ENCODE data around the gene DBNL.
A peak's percentile ranks its signal among the peaks of the same experiment; 100 is the strongest.

DBNL gene

GRCh38 chr7:44106311-44107065 is 62.0 kb downstream of the DBNL start:
- Mint-ChIP-seq H3K4me3 (peak overlapping the region; percentile 85), H3K27me3 (no peaks in the 10 kb centered on the region), H3K36me3 (peaks cover 1% of the 10 kb centered on the region), H3K27ac (peak overlapping the region; percentile 76), H3K4me1 (peaks cover 20% of the 10 kb centered on the region), H3K9me3 (no peaks in the 10 kb centered on the region)

DNA sequence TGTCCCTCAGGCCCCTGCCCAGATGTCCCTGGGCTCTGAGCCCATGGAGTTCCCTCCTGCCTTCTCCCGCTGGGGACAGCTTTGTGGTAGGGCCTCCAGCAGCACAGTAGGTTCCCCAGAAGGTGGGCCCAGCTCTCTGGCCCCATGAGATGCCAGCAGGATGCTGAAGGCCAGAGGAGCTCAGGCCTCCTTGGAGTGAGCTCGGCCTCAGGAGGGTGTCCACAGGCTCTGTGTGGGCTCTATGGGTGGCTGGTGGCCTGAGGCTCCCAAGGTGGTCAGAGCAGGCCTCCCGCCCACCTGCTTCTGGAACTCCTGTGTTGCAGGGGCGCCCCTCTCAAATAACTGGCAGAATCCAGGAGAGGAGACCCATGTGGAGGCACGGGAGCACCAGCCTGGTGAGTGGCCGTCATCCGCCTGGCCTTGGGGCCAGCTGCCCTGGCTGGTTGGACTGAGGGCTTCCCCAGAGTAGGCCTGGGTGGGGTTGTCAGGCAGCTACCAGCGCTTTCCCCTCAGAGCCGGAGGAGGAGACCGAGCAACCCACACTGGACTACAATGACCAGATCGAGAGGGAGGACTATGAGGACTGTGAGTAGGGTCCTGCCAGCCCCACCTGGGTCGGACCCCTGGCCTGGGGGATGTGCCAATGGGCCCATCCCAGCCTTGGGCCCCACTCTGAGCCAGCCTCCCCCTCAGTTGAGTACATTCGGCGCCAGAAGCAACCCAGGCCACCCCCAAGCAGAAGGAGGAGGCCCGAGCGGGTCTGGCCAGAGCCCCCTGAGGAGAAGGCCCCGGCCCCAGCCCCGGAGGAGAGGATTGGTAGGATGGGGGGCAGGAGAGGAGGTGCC is 62.8 kb downstream of the DBNL start:
- no peaks in the 10 kb centered on the region for H3K9me3 Mint-ChIP-seq
- peaks cover 1% of the 10 kb centered on the region for H3K36me3 Mint-ChIP-seq

DNA sequence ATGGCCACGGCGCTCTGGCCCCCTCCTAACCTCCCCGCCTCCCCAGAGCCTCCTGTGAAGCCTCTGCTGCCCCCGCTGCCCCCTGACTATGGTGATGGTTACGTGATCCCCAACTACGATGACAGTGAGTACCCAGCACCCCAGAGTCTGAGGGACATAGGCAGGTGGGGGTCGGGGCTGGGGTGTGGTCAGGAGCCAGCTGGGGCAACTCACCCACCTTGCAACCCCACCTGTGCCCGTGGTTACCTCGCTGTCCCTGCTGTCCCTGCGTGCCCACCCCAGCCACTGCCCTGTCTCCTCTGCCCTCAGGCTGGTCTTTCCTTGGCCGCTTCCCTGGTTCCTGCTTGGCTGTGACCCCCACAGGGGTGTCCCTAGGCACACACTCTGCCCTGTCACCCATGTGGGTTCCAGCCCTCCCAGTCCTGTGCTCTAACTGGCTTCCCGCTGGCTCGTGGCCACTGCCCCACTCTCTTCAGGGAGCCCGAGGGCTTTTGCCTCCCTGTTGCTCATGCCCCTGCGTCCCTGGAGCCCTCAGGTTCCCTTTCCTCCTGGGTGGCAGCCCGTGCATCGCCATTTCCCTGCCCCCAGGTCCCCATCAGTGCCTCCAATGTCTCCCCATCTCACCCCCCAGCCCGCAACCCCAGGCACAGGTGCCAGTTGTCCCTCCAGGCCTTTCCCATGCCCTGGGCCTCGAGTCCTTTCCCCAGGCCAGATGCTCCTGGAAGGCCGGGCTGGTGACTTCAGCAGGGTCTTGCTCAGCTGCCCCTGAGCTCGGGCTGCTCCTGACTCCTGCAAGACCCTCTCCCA is 63.7 kb downstream of the DBNL start:
- peaks cover 19% of the 10 kb centered on the region for H3K4me1 Mint-ChIP-seq
- peak overlapping the region; percentile 30 for H3K4me3 Mint-ChIP-seq
- no peak overlapping the region for H3K27ac Mint-ChIP-seq
- no peaks in the 10 kb centered on the region for H3K9me3 Mint-ChIP-seq
- H3K27me3 Mint-ChIP-seq: no peaks in the 10 kb centered on the region
- peaks cover 1% of the 10 kb centered on the region for H3K36me3 Mint-ChIP-seq

More for the DNA sequence above, 62.8 kb downstream of the DBNL start:
- peaks cover 20% of the 10 kb centered on the region for H3K4me1 Mint-ChIP-seq
- no peaks in the 10 kb centered on the region for H3K27me3 Mint-ChIP-seq
- H3K4me3 Mint-ChIP-seq: no peak overlapping the region
- no peak overlapping the region for H3K27ac Mint-ChIP-seq

- Mint-ChIP-seq H3K27ac (no peak overlapping the region), H3K4me3 (no peak overlapping the region), H3K4me1 (peaks cover 15% of the 10 kb centered on the region), H3K36me3 (peaks cover 4% of the 10 kb centered on the region), H3K27me3 (no peaks in the 10 kb centered on the region), H3K9me3 (no peaks in the 10 kb centered on the region)
These were observed 64.6 kb downstream of the DBNL start for GRCh38 chr7:44108768-44109750.

GRCh38 chr7:44109991-44110390 is 65.5 kb downstream of the DBNL start:
- peaks cover 4% of the 10 kb centered on the region for H3K36me3 Mint-ChIP-seq
- H3K27ac Mint-ChIP-seq: no peak overlapping the region
- H3K9me3 Mint-ChIP-seq: no peaks in the 10 kb centered on the region
- no peaks in the 10 kb centered on the region for H3K27me3 Mint-ChIP-seq
- H3K4me3 Mint-ChIP-seq: no peak overlapping the region
- H3K4me1 Mint-ChIP-seq: peaks cover 14% of the 10 kb centered on the region

DNA sequence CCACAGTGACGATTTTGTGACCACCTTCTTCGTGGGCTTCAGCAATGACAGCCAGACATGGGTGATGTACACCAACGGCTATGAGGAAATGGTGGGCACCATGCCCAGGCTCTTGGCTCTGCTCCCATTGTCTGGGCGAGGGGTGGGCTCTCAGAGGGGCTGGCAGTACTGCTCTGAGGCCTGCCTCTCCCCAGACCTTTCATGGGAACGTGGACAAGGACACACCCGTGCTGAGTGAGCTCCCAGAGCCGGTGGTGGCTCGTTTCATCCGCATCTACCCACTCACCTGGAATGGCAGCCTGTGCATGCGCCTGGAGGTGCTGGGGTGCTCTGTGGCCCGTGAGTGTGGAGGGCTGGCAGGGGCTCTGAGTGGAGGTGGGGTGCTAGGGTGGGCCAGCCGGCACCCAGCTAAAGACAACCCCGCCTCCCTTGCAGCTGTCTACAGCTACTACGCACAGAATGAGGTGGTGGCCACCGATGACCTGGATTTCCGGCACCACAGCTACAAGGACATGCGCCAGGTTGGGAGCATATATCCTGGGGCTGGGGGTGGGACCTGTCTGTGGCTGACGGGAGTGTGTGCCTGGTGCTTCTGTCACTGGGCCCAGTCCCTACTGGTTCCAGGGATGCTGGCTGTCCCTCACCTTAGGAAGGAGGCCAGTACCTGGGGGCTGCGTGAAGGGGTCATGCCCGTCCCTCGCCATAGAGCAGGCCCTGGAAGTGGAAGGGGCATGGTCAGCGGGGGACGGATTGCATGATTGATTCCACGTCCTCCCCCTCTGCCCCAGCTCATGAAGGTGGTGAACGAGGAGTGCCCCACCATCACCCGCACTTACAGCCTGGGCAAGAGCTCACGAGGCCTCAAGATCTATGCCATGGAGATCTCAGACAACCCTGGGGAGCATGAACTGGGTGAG is 66.5 kb downstream of the DBNL start:
- H3K27me3 Mint-ChIP-seq: no peaks in the 10 kb centered on the region
- H3K36me3 Mint-ChIP-seq: peaks cover 4% of the 10 kb centered on the region
- H3K27ac Mint-ChIP-seq: no peak overlapping the region
- peaks cover 4% of the 10 kb centered on the region for H3K4me1 Mint-ChIP-seq
- no peaks in the 10 kb centered on the region for H3K9me3 Mint-ChIP-seq
- no peak overlapping the region for H3K4me3 Mint-ChIP-seq

All from activated naive CD4-positive, alpha-beta T cell treated with anti-CD3 and anti-CD28 coated beads, Interleukin-2, amount 50 U/mL, for 24 hours (primary cell).